RWPE2 (cell line): ENCODE data around the gene TBC1D1.

Experiments used
- ATAC-seq: fragments of 200-7000 bp; cut with Tn5 transposase; 3 replicates; pipeline ENCODE4 v1.9.1; 2021; ENCODE audit warnings: low read depth
- DNase-seq: peaks from one replicate; pipeline ENCODE4 v3.0.0-alpha.2; 2020; ENCODE audit warnings: low spot score
- H3K27ac ChIP-seq: fragments of 450-650 bp; 2 replicates; pipeline ENCODE4 v1.5.1; 2017; ENCODE audit warnings: mild to moderate bottlenecking; ENCODE audit not compliant: poor library complexity, severe bottlenecking
- H3K27me3 ChIP-seq: fragments of 250-450 bp; sonication (Bioruptor Pico); 2 replicates; pipeline ENCODE4 v1.5.1; 2021; ENCODE audit warnings: mild to moderate bottlenecking, moderate library complexity; ENCODE audit not compliant: insufficient read depth, poor library complexity, severe bottlenecking
- H3K36me3 ChIP-seq: fragments of 250-450 bp; sonication (Bioruptor Pico); 2 replicates; pipeline ENCODE4 v1.5.1; 2020; ENCODE audit warnings: low read depth, mild to moderate bottlenecking, moderate library complexity
- H3K4me1 ChIP-seq: fragments of 250-450 bp; sonication (Bioruptor Pico); 2 replicates; pipeline ENCODE4 v1.5.1; 2021; ENCODE audit warnings: mild to moderate bottlenecking, moderate library complexity; ENCODE audit not compliant: insufficient read depth, poor library complexity, severe bottlenecking
- H3K4me3 ChIP-seq: fragments of 250-450 bp; sonication (Bioruptor Pico); 2 replicates; pipeline ENCODE4 v1.5.1; 2021; ENCODE audit warnings: mild to moderate bottlenecking, moderate library complexity; ENCODE audit not compliant: severe bottlenecking
- H3K9me3 ChIP-seq: fragments of 250-450 bp; sonication (Bioruptor Pico); 2 replicates; pipeline ENCODE4 v1.5.1; 2021; ENCODE audit warnings: mild to moderate bottlenecking, moderate library complexity; ENCODE audit not compliant: severe bottlenecking
- CTCF ChIP-seq: fragments of 450-650 bp; IDR thresholded peaks from one replicate; pipeline ENCODE4 v1.5.1; 2017; ENCODE audit warnings: mild to moderate bottlenecking, moderate library complexity; ENCODE audit not compliant: poor library complexity, severe bottlenecking

Gene TBC1D1

GRCh38 chr4:38100474-38101255 lies 209.8 kb downstream of the TBC1D1 start:
- Histone ChIP-seq H3K27ac (peak overlapping the region; percentile 83), H3K4me3 (no peak overlapping the region), H3K36me3 (no peaks in the 10 kb centered on the region), H3K4me1 (peaks cover 32% of the 10 kb centered on the region), H3K9me3 (no peaks in the 10 kb centered on the region), H3K27me3 (no peaks in the 10 kb centered on the region)
- no peak for TF ChIP-seq CTCF
- DNase-seq = no peak
- ATAC-seq = no peak

GRCh38 chr4:38101563-38101962 lies 210.7 kb downstream of the TBC1D1 start:
- peak; percentile 74 for ATAC-seq
- Histone ChIP-seq H3K27ac (peak overlapping the region; percentile 83), H3K9me3 (no peaks in the 10 kb centered on the region), H3K27me3 (no peaks in the 10 kb centered on the region), H3K4me3 (no peak overlapping the region), H3K36me3 (no peaks in the 10 kb centered on the region), H3K4me1 (peaks cover 32% of the 10 kb centered on the region)
- no peak for DNase-seq
- no peak for TF ChIP-seq CTCF

- peaks cover 32% of the 10 kb centered on the region for H3K4me1 ChIP-seq
- no peaks in the 10 kb centered on the region for H3K9me3 ChIP-seq
- TF ChIP-seq CTCF = no peak
- no peak overlapping the region for H3K27ac ChIP-seq
- H3K4me3 ChIP-seq = no peak overlapping the region
- H3K27me3 ChIP-seq = no peaks in the 10 kb centered on the region
- DNase-seq (no peak), ATAC-seq (no peak)
- no peaks in the 10 kb centered on the region for H3K36me3 ChIP-seq
Measured at GRCh38 chr4:38102957-38103588, 212.2 kb downstream of the TBC1D1 start.

GRCh38 chr4:38105475-38106220 lies 214.8 kb downstream of the TBC1D1 start:
- no peaks in the 10 kb centered on the region for H3K9me3 ChIP-seq
- no peaks in the 10 kb centered on the region for H3K36me3 ChIP-seq
- ATAC-seq = no peak
- H3K4me1 ChIP-seq = peaks cover 12% of the 10 kb centered on the region
- H3K27ac ChIP-seq = no peak overlapping the region
- TF ChIP-seq CTCF = no peak
- H3K27me3 ChIP-seq = no peaks in the 10 kb centered on the region
- H3K4me3 ChIP-seq = no peak overlapping the region
- DNase-seq = no peak
